ENCODE measurements around the gene PADI3. TPM values are rescaled to one million over a fixed set of nuclear protein-coding genes. Genes with fewer than 3 reads are reported as not detected.

The PADI3 gene
- polyA plus RNA-seq, 2 donors = 14.1 to 31.0 TPM

- 18 to 24% methylated on average over 6 of the region's 6 CpGs for WGBS, 2 donors
- H3K4me1 ChIP-seq (ENCODE audit: control insufficient read depth in 2 of 2, insufficient read depth in 2 of 2, low read length in 1 of 2) = peaks cover 9 to 22% of the 10 kb centered on the region in 2 donors
- no peaks in the 10 kb centered on the region for H3K36me3 ChIP-seq (ENCODE audit: control insufficient read depth in 2 of 2, insufficient read depth in 2 of 2, low read length in 1 of 2)
- H3K9me3 ChIP-seq (ENCODE audit: control insufficient read depth in 2 of 2, insufficient read depth in 1 of 2, low read depth in 1 of 2, low read length in 1 of 2) = peaks cover 0 to 5% of the 10 kb centered on the region in 2 donors
- no peaks in the 10 kb centered on the region for H3K27me3 ChIP-seq (ENCODE audit: control insufficient read depth in 1 of 2, insufficient read depth in 2 of 2, low read length in 2 of 2)
- peak overlapping the region; percentile 60 to 86 for H3K27ac ChIP-seq (ENCODE audit: low read depth in 2 of 2, low read length in 1 of 2)
- H3K4me3 ChIP-seq (ENCODE audit: low read depth in 1 of 2, low read length in 2 of 2) = no peak overlapping the region
Measured at GRCh38 chr1:17304151-17304825, 55.4 kb downstream of the PADI3 start.

GRCh38 chr1:17304826-17305175 lies 55.9 kb downstream of the PADI3 start:
- Histone ChIP-seq H3K27me3 (ENCODE audit: control insufficient read depth in 1 of 2, insufficient read depth in 2 of 2, low read length in 2 of 2) (no peaks in the 10 kb centered on the region), H3K9me3 (ENCODE audit: control insufficient read depth in 2 of 2, insufficient read depth in 1 of 2, low read depth in 1 of 2, low read length in 1 of 2) (peaks cover 0 to 5% of the 10 kb centered on the region in 2 donors), H3K4me3 (ENCODE audit: low read depth in 1 of 2, low read length in 2 of 2) (no peak overlapping the region), H3K36me3 (ENCODE audit: control insufficient read depth in 2 of 2, insufficient read depth in 2 of 2, low read length in 1 of 2) (no peaks in the 10 kb centered on the region), H3K4me1 (ENCODE audit: control insufficient read depth in 2 of 2, insufficient read depth in 2 of 2, low read length in 1 of 2) (peaks cover 9 to 25% of the 10 kb centered on the region in 2 donors), H3K27ac (ENCODE audit: low read depth in 2 of 2, low read length in 1 of 2) (peak overlapping the region; percentile 34 to 60)
- WGBS, 2 donors = 29 to 39% methylated on average over 6 of the region's 6 CpGs

- WGBS, 2 donors = 56 to 58% methylated on average over 14 of the region's 14 CpGs
- Histone ChIP-seq H3K9me3 (ENCODE audit: control insufficient read depth in 2 of 2, insufficient read depth in 1 of 2, low read depth in 1 of 2, low read length in 1 of 2) (peaks cover 0 to 5% of the 10 kb centered on the region in 2 donors), H3K4me3 (ENCODE audit: low read depth in 1 of 2, low read length in 2 of 2) (no peak overlapping the region), H3K27ac (ENCODE audit: low read depth in 2 of 2, low read length in 1 of 2) (no peak overlapping the region), H3K4me1 (ENCODE audit: control insufficient read depth in 2 of 2, insufficient read depth in 2 of 2, low read length in 1 of 2) (peaks cover 9 to 26% of the 10 kb centered on the region in 2 donors), H3K27me3 (ENCODE audit: control insufficient read depth in 1 of 2, insufficient read depth in 2 of 2, low read length in 2 of 2) (no peaks in the 10 kb centered on the region), H3K36me3 (ENCODE audit: control insufficient read depth in 2 of 2, insufficient read depth in 2 of 2, low read length in 1 of 2) (no peaks in the 10 kb centered on the region)
Measured at GRCh38 chr1:17305576-17306095, 56.7 kb downstream of the PADI3 start.

GRCh38 chr1:17306407-17306806 lies 57.5 kb downstream of the PADI3 start:
- WGBS, 2 donors = 68 to 77% methylated on average over 6 of the region's 6 CpGs
- H3K27ac ChIP-seq (ENCODE audit: low read depth in 2 of 2, low read length in 1 of 2) = no peak overlapping the region
- peaks cover 0 to 5% of the 10 kb centered on the region in 2 donors for H3K9me3 ChIP-seq (ENCODE audit: control insufficient read depth in 2 of 2, insufficient read depth in 1 of 2, low read depth in 1 of 2, low read length in 1 of 2)
- peaks cover 9 to 26% of the 10 kb centered on the region in 2 donors for H3K4me1 ChIP-seq (ENCODE audit: control insufficient read depth in 2 of 2, insufficient read depth in 2 of 2, low read length in 1 of 2)
- no peaks in the 10 kb centered on the region for H3K36me3 ChIP-seq (ENCODE audit: control insufficient read depth in 2 of 2, insufficient read depth in 2 of 2, low read length in 1 of 2)
- H3K4me3 ChIP-seq (ENCODE audit: low read depth in 1 of 2, low read length in 2 of 2) = no peak overlapping the region
- H3K27me3 ChIP-seq (ENCODE audit: control insufficient read depth in 1 of 2, insufficient read depth in 2 of 2, low read length in 2 of 2) = no peaks in the 10 kb centered on the region

GRCh38 chr1:17306921-17307320 lies 58.0 kb downstream of the PADI3 start:
- WGBS, 2 donors = 26 to 28% methylated on average over 6 of the region's 6 CpGs
- H3K4me3 ChIP-seq (ENCODE audit: low read depth in 1 of 2, low read length in 2 of 2) = no peak overlapping the region

GRCh38 chr1:17307329-17307728 lies 58.4 kb downstream of the PADI3 start:
- peaks cover 9 to 26% of the 10 kb centered on the region in 2 donors for H3K4me1 ChIP-seq (ENCODE audit: control insufficient read depth in 2 of 2, insufficient read depth in 2 of 2, low read length in 1 of 2)
- H3K27ac ChIP-seq (ENCODE audit: low read depth in 2 of 2, low read length in 1 of 2) = no peak overlapping the region
- no peaks in the 10 kb centered on the region for H3K27me3 ChIP-seq (ENCODE audit: control insufficient read depth in 1 of 2, insufficient read depth in 2 of 2, low read length in 2 of 2)
- no peaks in the 10 kb centered on the region for H3K9me3 ChIP-seq (ENCODE audit: control insufficient read depth in 2 of 2, insufficient read depth in 1 of 2, low read depth in 1 of 2, low read length in 1 of 2)
- no peaks in the 10 kb centered on the region for H3K36me3 ChIP-seq (ENCODE audit: control insufficient read depth in 2 of 2, insufficient read depth in 2 of 2, low read length in 1 of 2)
- no peak overlapping the region for H3K4me3 ChIP-seq (ENCODE audit: low read depth in 1 of 2, low read length in 2 of 2)
- 80 to 81% methylated on average over 6 of the region's 6 CpGs for WGBS, 2 donors

More at GRCh38 chr1:17306921-17307320, 58.0 kb downstream of the PADI3 start:
- Histone ChIP-seq H3K9me3 (ENCODE audit: control insufficient read depth in 2 of 2, insufficient read depth in 1 of 2, low read depth in 1 of 2, low read length in 1 of 2) (peaks cover 0 to 2% of the 10 kb centered on the region in 2 donors), H3K27me3 (ENCODE audit: control insufficient read depth in 1 of 2, insufficient read depth in 2 of 2, low read length in 2 of 2) (no peaks in the 10 kb centered on the region), H3K27ac (ENCODE audit: low read depth in 2 of 2, low read length in 1 of 2) (no peak overlapping the region), H3K36me3 (ENCODE audit: control insufficient read depth in 2 of 2, insufficient read depth in 2 of 2, low read length in 1 of 2) (no peaks in the 10 kb centered on the region), H3K4me1 (ENCODE audit: control insufficient read depth in 2 of 2, insufficient read depth in 2 of 2, low read length in 1 of 2) (peaks cover 9 to 26% of the 10 kb centered on the region in 2 donors)

GRCh38 chr1:17307946-17308345 lies 59.0 kb downstream of the PADI3 start, which contains the start of gene PADI4:
Gene PADI4 (plus strand): TSS chr1:17308197. CDS start chr1:17308223, 26 bp downstream.
- H3K27me3 ChIP-seq (ENCODE audit: control insufficient read depth in 1 of 2, insufficient read depth in 2 of 2, low read length in 2 of 2) = no peaks in the 10 kb centered on the region
- no peaks in the 10 kb centered on the region for H3K36me3 ChIP-seq (ENCODE audit: control insufficient read depth in 2 of 2, insufficient read depth in 2 of 2, low read length in 1 of 2)
- H3K4me3 ChIP-seq (ENCODE audit: low read depth in 1 of 2, low read length in 2 of 2) = no peak within 1 kb of the TSS
- no peak within 1 kb of the TSS for H3K27ac ChIP-seq (ENCODE audit: low read depth in 2 of 2, low read length in 1 of 2)
- 60 to 62% methylated on average over 8 of the region's 8 CpGs for WGBS, 2 donors
- H3K9me3 ChIP-seq (ENCODE audit: control insufficient read depth in 2 of 2, insufficient read depth in 1 of 2, low read depth in 1 of 2, low read length in 1 of 2) = no peaks in the 10 kb centered on the region
- peaks cover 9 to 26% of the 10 kb centered on the region in 2 donors for H3K4me1 ChIP-seq (ENCODE audit: control insufficient read depth in 2 of 2, insufficient read depth in 2 of 2, low read length in 1 of 2)

GRCh38 chr1:17308593-17308992 lies 59.7 kb downstream of the PADI3 start:
- no peak overlapping the region for H3K4me3 ChIP-seq (ENCODE audit: low read depth in 1 of 2, low read length in 2 of 2)
- H3K4me1 ChIP-seq (ENCODE audit: control insufficient read depth in 2 of 2, insufficient read depth in 2 of 2, low read length in 1 of 2) = peaks cover 6 to 22% of the 10 kb centered on the region in 2 donors
- H3K36me3 ChIP-seq (ENCODE audit: control insufficient read depth in 2 of 2, insufficient read depth in 2 of 2, low read length in 1 of 2) = no peaks in the 10 kb centered on the region
- WGBS, 2 donors = 45 to 58% methylated on average over 6 of the region's 6 CpGs
- no peaks in the 10 kb centered on the region for H3K9me3 ChIP-seq (ENCODE audit: control insufficient read depth in 2 of 2, insufficient read depth in 1 of 2, low read depth in 1 of 2, low read length in 1 of 2)
- no peak overlapping the region for H3K27ac ChIP-seq (ENCODE audit: low read depth in 2 of 2, low read length in 1 of 2)
- no peaks in the 10 kb centered on the region for H3K27me3 ChIP-seq (ENCODE audit: control insufficient read depth in 1 of 2, insufficient read depth in 2 of 2, low read length in 2 of 2)

GRCh38 chr1:17309426-17310067 lies 60.6 kb downstream of the PADI3 start:
- Histone ChIP-seq H3K9me3 (ENCODE audit: control insufficient read depth in 2 of 2, insufficient read depth in 1 of 2, low read depth in 1 of 2, low read length in 1 of 2) (no peaks in the 10 kb centered on the region), H3K27me3 (ENCODE audit: control insufficient read depth in 1 of 2, insufficient read depth in 2 of 2, low read length in 2 of 2) (no peaks in the 10 kb centered on the region), H3K4me1 (ENCODE audit: control insufficient read depth in 2 of 2, insufficient read depth in 2 of 2, low read length in 1 of 2) (peaks cover 1 to 14% of the 10 kb centered on the region in 2 donors), H3K4me3 (ENCODE audit: low read depth in 1 of 2, low read length in 2 of 2) (no peak overlapping the region), H3K36me3 (ENCODE audit: control insufficient read depth in 2 of 2, insufficient read depth in 2 of 2, low read length in 1 of 2) (no peaks in the 10 kb centered on the region), H3K27ac (ENCODE audit: low read depth in 2 of 2, low read length in 1 of 2) (no peak overlapping the region)
- WGBS, 2 donors = 54 to 56% methylated on average over 8 of the region's 8 CpGs
